HepG2 (cell line): Measurements from ENCODE around the gene AMDHD1. TPM values are rescaled to one million over a fixed set of nuclear protein-coding genes. Genes with fewer than 3 reads are reported as not detected.

Experiments used
- ARHGAP35 ChIP-seq: sonication (generic); formaldehyde crosslinking; IDR thresholded peaks from 2 replicates; pipeline ENCODE4 v1.9.0; 2022; ENCODE audit warnings: mild to moderate bottlenecking, inconsistent platforms, moderate library complexity, missing genetic modification reagents, borderline replicate concordance
- EEA1 ChIP-seq: sonication (generic); formaldehyde crosslinking; IDR thresholded peaks from 2 replicates; pipeline ENCODE4 v1.5.1; 2020; ENCODE audit warnings: mild to moderate bottlenecking, missing genetic modification reagents, borderline replicate concordance
- ESRRA ChIP-seq: sonication (generic); formaldehyde crosslinking; IDR thresholded peaks from 2 replicates; pipeline ENCODE4 v1.5.1; 2020; ENCODE audit warnings: mild to moderate bottlenecking, low read depth, missing genetic modification reagents
- FOSL1 ChIP-seq: sonication (generic); formaldehyde crosslinking; IDR thresholded peaks from 2 replicates; pipeline ENCODE4 v1.9.0; 2021; ENCODE audit warnings: missing genetic modification reagents, borderline replicate concordance
- FOXA3 ChIP-seq: IDR thresholded peaks from 2 replicates; pipeline ENCODE4 v1.6.1; 2016; ENCODE audit warnings: missing genetic modification reagents, missing compliant biosample characterization
- MLX ChIP-seq: IDR thresholded peaks from 2 replicates; pipeline ENCODE4 v1.6.1; 2016
- NFAT5 ChIP-seq: sonication (generic); formaldehyde crosslinking; IDR thresholded peaks from 2 replicates; pipeline ENCODE4 v1.4.0; 2020; ENCODE audit warnings: missing genetic modification reagents
- NFIB ChIP-seq: sonication (generic); formaldehyde crosslinking; IDR thresholded peaks from 2 replicates; pipeline ENCODE4 v1.9.0; 2021; ENCODE audit warnings: missing genetic modification reagents, mild to moderate bottlenecking, borderline replicate concordance
- NFYB ChIP-seq: sonication (generic); formaldehyde crosslinking; IDR thresholded peaks from 2 replicates; pipeline ENCODE4 v1.4.0; 2020; ENCODE audit warnings: missing genetic modification reagents
- POLR2AphosphoS5 ChIP-seq: IDR thresholded peaks from 2 replicates; pipeline ENCODE4 v1.6.1; 2012; ENCODE audit warnings: low read depth, low read length
- RXRB ChIP-seq: IDR thresholded peaks from 2 replicates; pipeline ENCODE4 v1.6.1; 2016; ENCODE audit warnings: borderline replicate concordance, missing genetic modification reagents, missing compliant biosample characterization
- SNRNP70 ChIP-seq: fragments of 200-400 bp; formaldehyde crosslinking; IDR thresholded peaks from 2 replicates; pipeline ENCODE4 v1.6.1; 2017; ENCODE audit warnings: mild to moderate bottlenecking, low read depth, low read length, moderate library complexity
- TBX3 ChIP-seq: fragments of 450-650 bp; IDR thresholded peaks from 2 replicates; pipeline ENCODE4 v1.6.1; 2017; ENCODE audit warnings: antibody characterized with exemption, mild to moderate bottlenecking, inconsistent platforms, borderline replicate concordance
- ZBTB42 ChIP-seq: sonication (generic); formaldehyde crosslinking; IDR thresholded peaks from 2 replicates; pipeline ENCODE4 v1.5.0; 2020; ENCODE audit warnings: mild to moderate bottlenecking, missing genetic modification reagents
- ZNF230 ChIP-seq: sonication (generic); formaldehyde crosslinking; IDR thresholded peaks from 2 replicates; pipeline ENCODE4 v1.4.0; 2020; ENCODE audit warnings: mild to moderate bottlenecking, missing genetic modification reagents
- ZNF235 ChIP-seq: sonication (generic); formaldehyde crosslinking; IDR thresholded peaks from 2 replicates; pipeline ENCODE4 v1.8.1; 2023; ENCODE audit warnings: mild to moderate bottlenecking, missing genetic modification reagents, borderline replicate concordance
- ZNF550 ChIP-seq: sonication (generic); formaldehyde crosslinking; IDR thresholded peaks from 2 replicates; pipeline ENCODE4 v1.4.0; 2020; ENCODE audit warnings: mild to moderate bottlenecking, missing genetic modification reagents, borderline replicate concordance
- ZNF614 ChIP-seq: IDR thresholded peaks from 2 replicates; pipeline ENCODE4 v1.6.1; 2018; ENCODE audit warnings: missing biosample characterization, missing genetic modification reagents, inconsistent platforms, borderline replicate concordance
- polyA plus RNA-seq, 8 experiments: library from polyadenylated mRNA; depleted of rRNA in 3 of 8; stranded (reverse) in 7 of 8; unstranded in 1 of 8; fragments of >200 nt; fragmentation: Illumina TruSeq in 4 of 8; extraction: Trizol in 4 of 8; gene quantifications; 2 replicates each; pipeline versions ENCODE4 v1.2.1 to v1.2.3, GENCODE V29; 2011 to 2016; ENCODE audit warnings: low read depth in 4 of 8, missing spikeins in 1 of 8, mixed read lengths in 1 of 8; ENCODE audit not compliant: insufficient read depth in 1 of 8
- total RNA-seq, 5 experiments: library from RNA; depleted of rRNA; stranded (reverse); fragments of >200 nt; fragmentation: Illumina TruSeq; extraction: Trizol; gene quantifications; 2 replicates each; pipeline ENCODE4 v1.2.3, GENCODE V29; 2016; ENCODE audit warnings: low read depth in 1 of 5
- TF ChIP-seq, protein P1 (sequence below): sonication (generic); formaldehyde crosslinking; IDR thresholded peaks from 2 replicates; pipeline ENCODE4 v1.4.0; 2020; ENCODE audit warnings: mild to moderate bottlenecking, missing genetic modification reagents
- TF ChIP-seq, protein P2 (sequence below): sonication (generic); formaldehyde crosslinking; IDR thresholded peaks from 2 replicates; pipeline ENCODE4 v1.4.0; 2020; ENCODE audit warnings: missing genetic modification reagents
- TF ChIP-seq, protein P3 (sequence below): sonication (generic); formaldehyde crosslinking; IDR thresholded peaks from 2 replicates; pipeline ENCODE4 v1.5.0; 2020; ENCODE audit warnings: missing genetic modification reagents

Gene AMDHD1
- total and polyA plus RNA-seq, 2 of the 13 experiments (the other 11 are each of a cell fraction or from before 2014, with no cell fraction given), result 6.5 to 29.6 TPM

DNA sequence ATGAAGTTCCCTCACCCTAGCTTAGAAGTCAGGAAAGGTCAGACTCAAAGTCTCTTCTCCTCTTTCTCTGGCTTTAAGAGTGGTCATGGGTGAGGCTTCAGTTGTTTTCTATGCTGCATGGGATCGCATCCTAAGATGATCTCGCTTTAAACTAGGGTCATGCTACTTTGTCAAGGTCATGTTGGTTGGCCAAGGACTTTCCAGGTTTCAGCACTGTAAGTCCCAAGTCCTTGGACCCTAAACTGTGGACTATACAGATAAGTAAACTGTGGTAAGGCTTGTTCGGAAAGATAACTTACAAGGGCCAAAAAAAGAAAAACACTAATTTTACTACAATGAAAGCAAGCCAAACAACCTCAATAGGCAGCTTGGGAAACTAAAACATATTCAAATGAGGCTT lies 35.6 kb downstream of the AMDHD1 start (continued):
- TF ChIP-seq NFAT5, result no peak
- TF ChIP-seq SNRNP70, result no peak
- TF ChIP-seq, protein P1, sequence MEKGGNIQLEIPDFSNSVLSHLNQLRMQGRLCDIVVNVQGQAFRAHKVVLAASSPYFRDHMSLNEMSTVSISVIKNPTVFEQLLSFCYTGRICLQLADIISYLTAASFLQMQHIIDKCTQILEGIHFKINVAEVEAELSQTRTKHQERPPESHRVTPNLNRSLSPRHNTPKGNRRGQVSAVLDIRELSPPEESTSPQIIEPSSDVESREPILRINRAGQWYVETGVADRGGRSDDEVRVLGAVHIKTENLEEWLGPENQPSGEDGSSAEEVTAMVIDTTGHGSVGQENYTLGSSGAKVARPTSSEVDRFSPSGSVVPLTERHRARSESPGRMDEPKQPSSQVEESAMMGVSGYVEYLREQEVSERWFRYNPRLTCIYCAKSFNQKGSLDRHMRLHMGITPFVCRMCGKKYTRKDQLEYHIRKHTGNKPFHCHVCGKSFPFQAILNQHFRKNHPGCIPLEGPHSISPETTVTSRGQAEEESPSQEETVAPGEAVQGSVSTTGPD (CRISPR knock-in tag), result no peak
- TF ChIP-seq ZNF235, result no peak
- TF ChIP-seq RXRB, result peak; percentile 52; the same call in 1 of the 2 replicates
- no peak for TF ChIP-seq MLX (CRISPR knock-in tag)
- TF ChIP-seq ZNF614, result no peak
- TF ChIP-seq POLR2AphosphoS5, result peak; percentile 15; the same call in 1 of the 2 replicates
- peak; percentile 85 for TF ChIP-seq ESRRA (CRISPR knock-in tag)
- TF ChIP-seq, protein P2, sequence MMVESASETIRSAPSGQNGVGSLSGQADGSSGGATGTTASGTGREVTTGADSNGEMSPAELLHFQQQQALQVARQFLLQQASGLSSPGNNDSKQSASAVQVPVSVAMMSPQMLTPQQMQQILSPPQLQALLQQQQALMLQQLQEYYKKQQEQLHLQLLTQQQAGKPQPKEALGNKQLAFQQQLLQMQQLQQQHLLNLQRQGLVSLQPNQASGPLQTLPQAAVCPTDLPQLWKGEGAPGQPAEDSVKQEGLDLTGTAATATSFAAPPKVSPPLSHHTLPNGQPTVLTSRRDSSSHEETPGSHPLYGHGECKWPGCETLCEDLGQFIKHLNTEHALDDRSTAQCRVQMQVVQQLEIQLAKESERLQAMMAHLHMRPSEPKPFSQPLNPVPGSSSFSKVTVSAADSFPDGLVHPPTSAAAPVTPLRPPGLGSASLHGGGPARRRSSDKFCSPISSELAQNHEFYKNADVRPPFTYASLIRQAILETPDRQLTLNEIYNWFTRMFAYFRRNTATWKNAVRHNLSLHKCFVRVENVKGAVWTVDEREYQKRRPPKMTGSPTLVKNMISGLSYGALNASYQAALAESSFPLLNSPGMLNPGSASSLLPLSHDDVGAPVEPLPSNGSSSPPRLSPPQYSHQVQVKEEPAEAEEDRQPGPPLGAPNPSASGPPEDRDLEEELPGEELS (CRISPR knock-in tag), result no peak
- 0 out of 2 replicates have a peak, but pooled peaks have one; percentile 30 for TF ChIP-seq FOXA3 (CRISPR knock-in tag)
- TF ChIP-seq NFYB, result no peak
- no peak for TF ChIP-seq TBX3
- no peak for TF ChIP-seq EEA1 (CRISPR knock-in tag)
- no peak for TF ChIP-seq ZBTB42 (CRISPR knock-in tag)
- no peak for TF ChIP-seq FOSL1 (CRISPR knock-in tag)
- TF ChIP-seq ZNF230 (CRISPR knock-in tag), result no peak
- no peak for TF ChIP-seq ZNF550
- TF ChIP-seq NFIB (CRISPR knock-in tag), result no peak
- TF ChIP-seq, protein P3, sequence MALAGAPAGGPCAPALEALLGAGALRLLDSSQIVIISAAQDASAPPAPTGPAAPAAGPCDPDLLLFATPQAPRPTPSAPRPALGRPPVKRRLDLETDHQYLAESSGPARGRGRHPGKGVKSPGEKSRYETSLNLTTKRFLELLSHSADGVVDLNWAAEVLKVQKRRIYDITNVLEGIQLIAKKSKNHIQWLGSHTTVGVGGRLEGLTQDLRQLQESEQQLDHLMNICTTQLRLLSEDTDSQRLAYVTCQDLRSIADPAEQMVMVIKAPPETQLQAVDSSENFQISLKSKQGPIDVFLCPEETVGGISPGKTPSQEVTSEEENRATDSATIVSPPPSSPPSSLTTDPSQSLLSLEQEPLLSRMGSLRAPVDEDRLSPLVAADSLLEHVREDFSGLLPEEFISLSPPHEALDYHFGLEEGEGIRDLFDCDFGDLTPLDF (CRISPR knock-in tag), result no peak
- TF ChIP-seq ARHGAP35 (CRISPR knock-in tag), result no peak
